Measurements from ENCODE around the gene OR8B2.

DNA sequence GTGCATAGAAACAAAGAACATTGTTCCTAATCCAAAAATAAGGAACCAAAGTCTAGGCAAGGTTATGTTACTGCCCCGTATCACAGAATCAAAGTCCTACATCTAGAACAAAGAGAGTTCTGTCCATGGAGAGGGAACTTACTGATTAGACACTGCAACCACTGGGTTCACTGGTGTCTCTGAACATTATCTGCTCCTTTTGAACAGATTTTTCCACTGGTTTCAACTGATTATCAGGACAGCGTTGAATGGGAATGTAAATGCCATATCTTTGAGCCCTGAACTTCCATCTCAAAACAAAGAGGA is 44.2 kb downstream of the OR8B2 start:
- TF ChIP-seq GATA2 (IDR thresholded peaks at IDR 0.05; ENCODE audit: low read depth, low read length) (no peak), GATA3 (IDR thresholded peaks at IDR 0.05; ENCODE audit: low read depth, low read length) (no peak)

All from SH-SY5Y (cell line).